ENCODE results near the gene SLC10A7. TPM values are rescaled to one million over a fixed set of nuclear protein-coding genes. Genes with fewer than 3 reads are reported as not detected.

The SLC10A7 gene
- total and polyA plus RNA-seq, 2 donors (not counting 1 experiment from before 2014, with no cell fraction given), result 5.7 to 18.3 TPM

DNA sequence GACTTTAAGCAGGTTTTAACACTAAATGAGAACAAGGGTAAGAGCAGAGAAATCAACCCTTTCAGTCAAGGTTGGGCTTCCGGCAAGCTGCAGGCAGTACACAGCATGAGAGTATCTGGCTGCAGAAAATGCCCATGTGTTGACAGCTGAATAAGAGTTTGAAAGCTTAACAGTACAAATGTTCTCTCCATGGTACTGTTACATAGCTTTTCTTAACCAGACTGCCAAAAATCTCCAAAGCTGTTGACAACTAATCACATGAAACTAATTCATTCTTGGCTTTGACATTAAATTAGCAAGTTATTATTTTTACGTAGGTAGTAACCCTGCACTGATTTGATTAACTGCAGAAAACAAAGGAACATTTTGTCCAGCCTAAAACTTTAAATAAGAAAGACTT is 153.5 kb downstream of the SLC10A7 start:
- H3K27me3 Mint-ChIP-seq, result no peaks in the 10 kb centered on the region
- Histone ChIP-seq H3K9ac (ENCODE audit: low read length) (no peak overlapping the region), H2AFZ (ENCODE audit: insufficient read depth, low read depth, low read length, poor library complexity, severe bottlenecking) (no peak overlapping the region), H3K4me2 (replicated peaks; ENCODE audit: low read depth, low read length, poor library complexity, severe bottlenecking) (no peak overlapping the region), H3K27me3 (replicated peaks in 1 of 4; ENCODE audit: control extremely low read depth in 1 of 4, control insufficient read depth in 3 of 4, insufficient read depth in 4 of 4, low read length in 3 of 4) (no peaks in the 10 kb centered on the region), H3K27ac (ENCODE audit: low read length in 2 of 2) (no peak overlapping the region), H3K36me3 (replicated peaks in 1 of 2; ENCODE audit: control extremely low read depth in 1 of 2, control insufficient read depth in 1 of 2, extremely low read depth in 1 of 2, insufficient read depth in 2 of 2, low read length in 1 of 2) (no peaks in the 10 kb centered on the region), H3K4me1 (ENCODE audit: control insufficient read depth in 2 of 2, insufficient read depth in 2 of 2, low read length in 2 of 2) (no peaks in the 10 kb centered on the region), H3K79me2 (ENCODE audit: control insufficient read depth, insufficient read depth, low read length) (no peaks in the 10 kb centered on the region), H3K4me3 (ENCODE audit: control extremely low read depth in 1 of 5, extremely low read depth in 1 of 5, insufficient read depth in 1 of 5, low read depth in 2 of 5, low read length in 4 of 5) (no peak overlapping the region), H3K9me3 (ENCODE audit: control extremely low read depth in 1 of 3, control insufficient read depth in 2 of 3, insufficient read depth in 1 of 3, low read length in 2 of 3) (peaks cover 0 to 2% (median 0%) of the 10 kb centered on the region in 3 donors), H4K20me1 (ENCODE audit: control insufficient read depth, insufficient read depth, low read length, poor library complexity, severe bottlenecking) (no peaks in the 10 kb centered on the region)
- no peaks in the 10 kb centered on the region for H3K4me1 Mint-ChIP-seq
- intact Hi-C loops (cut with micrococcal nuclease), result no loop called here
- ChIA-PET CTCF (no interaction called here), POLR2A (no interaction called here)
- no peak for ATAC-seq (ENCODE audit: low read depth)
- no peak overlapping the region for H3K27ac Mint-ChIP-seq
- 17% methylated on average over 1 of the region's 2 CpGs for WGBS (ENCODE audit: insufficient coverage)
- DNase-seq, result no peak
- no peak overlapping the region for H3K4me3 Mint-ChIP-seq
- H3K9me3 Mint-ChIP-seq (ENCODE audit: insufficient read depth), result peaks cover 6% of the 10 kb centered on the region
- TF ChIP-seq EZH2 (IDR thresholded peaks at IDR 0.05; ENCODE audit: borderline replicate concordance, insufficient read depth, low read depth, low read length, poor library complexity, severe bottlenecking) (no peak), CTCF (IDR thresholded peaks at IDR 0.05) (no peak)

- intact Hi-C loops (cut with micrococcal nuclease), result no loop called here
- ChIA-PET CTCF (no interaction called here), POLR2A (no interaction called here)
- Mint-ChIP-seq H3K27ac (no peak overlapping the region), H3K9me3 (ENCODE audit: insufficient read depth) (peaks cover 9% of the 10 kb centered on the region), H3K4me3 (no peak overlapping the region), H3K27me3 (no peaks in the 10 kb centered on the region), H3K4me1 (no peaks in the 10 kb centered on the region)
- Histone ChIP-seq H3K79me2 (ENCODE audit: control insufficient read depth, insufficient read depth, low read length) (no peaks in the 10 kb centered on the region), H3K4me2 (replicated peaks; ENCODE audit: low read depth, low read length, poor library complexity, severe bottlenecking) (no peak overlapping the region), H3K27me3 (replicated peaks in 1 of 4; ENCODE audit: control extremely low read depth in 1 of 4, control insufficient read depth in 3 of 4, insufficient read depth in 4 of 4, low read length in 3 of 4) (no peaks in the 10 kb centered on the region), H2AFZ (ENCODE audit: insufficient read depth, low read depth, low read length, poor library complexity, severe bottlenecking) (no peak overlapping the region), H3K4me3 (ENCODE audit: control extremely low read depth in 1 of 5, extremely low read depth in 1 of 5, insufficient read depth in 1 of 5, low read depth in 2 of 5, low read length in 4 of 5) (no peak overlapping the region), H3K36me3 (replicated peaks in 1 of 2; ENCODE audit: control extremely low read depth in 1 of 2, control insufficient read depth in 1 of 2, extremely low read depth in 1 of 2, insufficient read depth in 2 of 2, low read length in 1 of 2) (no peaks in the 10 kb centered on the region), H3K4me1 (ENCODE audit: control insufficient read depth in 2 of 2, insufficient read depth in 2 of 2, low read length in 2 of 2) (no peaks in the 10 kb centered on the region), H4K20me1 (ENCODE audit: control insufficient read depth, insufficient read depth, low read length, poor library complexity, severe bottlenecking) (no peaks in the 10 kb centered on the region), H3K9me3 (ENCODE audit: control extremely low read depth in 1 of 3, control insufficient read depth in 2 of 3, insufficient read depth in 1 of 3, low read length in 2 of 3) (peaks cover 0 to 4% (median 0%) of the 10 kb centered on the region in 3 donors), H3K9ac (ENCODE audit: low read length) (no peak overlapping the region), H3K27ac (ENCODE audit: low read length in 2 of 2) (no peak overlapping the region)
- no peak for DNase-seq
- TF ChIP-seq EZH2 (IDR thresholded peaks at IDR 0.05; ENCODE audit: borderline replicate concordance, insufficient read depth, low read depth, low read length, poor library complexity, severe bottlenecking) (no peak), CTCF (IDR thresholded peaks at IDR 0.05) (no peak)
- WGBS (ENCODE audit: insufficient coverage), result no CpG with 5 or more reads among the region's 1 CpG
- ATAC-seq (ENCODE audit: low read depth), result no peak
Measured at GRCh38 chr4:146367347-146367746, 154.4 kb downstream of the SLC10A7 start.

Data from B cell (primary cell).